K562 (cell line): ENCODE measurements around the gene ZG16B.

ENCODE experiments used
- CBX2 ChIP-seq: fragments of 200-600 bp; sonication (generic); IDR thresholded peaks from one replicate; pipeline ENCODE4 v1.6.1; 2012; ENCODE audit warnings: mild to moderate bottlenecking, low read length, inconsistent platforms; ENCODE audit not compliant: insufficient read depth, poor library complexity, severe bottlenecking
- FOXK2 ChIP-seq, 2 experiments: fragments of 450-650 bp; IDR thresholded peaks in 1 of 2; conservative IDR thresholded peaks in 1 of 2; 2 replicates each; pipeline ENCODE4 v1.6.1; 2016; ENCODE audit warnings: low read depth in 2 of 2, mild to moderate bottlenecking in 1 of 2
- MAFF ChIP-seq: IDR thresholded peaks from 2 replicates; pipeline ENCODE4 v1.6.1; 2012; ENCODE audit warnings: low read length, improper control_type of control experiment
- NR2C2 ChIP-seq, 2 experiments: fragments of 200-800 bp in 1 of 2; sonication (Bioruptor generic) in 1 of 2; sonication (generic) in 1 of 2; formaldehyde crosslinking in 1 of 2; IDR thresholded peaks; 2 replicates each; pipeline versions ENCODE4 v1.6.1 to v1.8.0; 2016 to 2022; ENCODE audit warnings: mild to moderate bottlenecking in 1 of 2, missing compliant biosample characterization in 1 of 2, missing genetic modification characterization in 1 of 2, missing genetic modification reagents in 1 of 2
- SMC3 ChIP-seq: conservative IDR thresholded peaks from 2 replicates; pipeline ENCODE4 v1.6.1; 2011; ENCODE audit warnings: low read depth, low read length, improper control_type of control experiment; ENCODE audit not compliant: insufficient read depth
- TEAD2 ChIP-seq: fragments of 450-650 bp; IDR thresholded peaks from 2 replicates; pipeline ENCODE4 v1.6.1; 2016; ENCODE audit warnings: missing genetic modification characterization, control low read depth, missing compliant biosample characterization
- YBX1 ChIP-seq: fragments of 450-650 bp; IDR thresholded peaks from 2 replicates; pipeline ENCODE4 v1.7.1; 2016; ENCODE audit warnings: mild to moderate bottlenecking
- ZNF23 ChIP-seq: fragments of 250-450 bp; sonication (Bioruptor Pico); IDR thresholded peaks from 2 replicates; pipeline ENCODE4 v1.4.0; 2020; ENCODE audit warnings: mild to moderate bottlenecking
- TF ChIP-seq, protein P1 (sequence below), 3 experiments: IDR thresholded peaks in 2 of 3; conservative IDR thresholded peaks in 1 of 3; 2 replicates each; pipeline ENCODE4 v1.5.1; 2011 to 2012; ENCODE audit warnings: low read length in 3 of 3, mild to moderate bottlenecking in 3 of 3, control low read depth in 2 of 3, improper control_type of control experiment in 1 of 3, inconsistent platforms in 1 of 3, low read depth in 1 of 3, mixed read lengths in 1 of 3, moderate library complexity in 1 of 3; ENCODE audit not compliant: insufficient read depth in 2 of 3
- TF ChIP-seq, protein P2 (sequence below): IDR thresholded peaks from 2 replicates; pipeline ENCODE4 v1.6.1; 2016; ENCODE audit warnings: missing genetic modification characterization, missing compliant biosample characterization
- TF ChIP-seq, protein P3 (sequence below), 3 experiments: fragments of 200-800 bp in 1 of 3; sonication (Bioruptor generic) in 1 of 3; sonication (generic) in 1 of 3; formaldehyde crosslinking in 1 of 3; IDR thresholded peaks; 2 replicates each; pipeline versions ENCODE4 v1.6.1 to v1.8.0; 2016 to 2022; ENCODE audit warnings: mild to moderate bottlenecking in 2 of 3, missing compliant biosample characterization in 2 of 3, missing genetic modification characterization in 2 of 3, missing genetic modification reagents in 1 of 3
- TF ChIP-seq, protein P4 (sequence below): sonication (generic); formaldehyde crosslinking; IDR thresholded peaks from 2 replicates; pipeline ENCODE4 v1.9.0; 2022; ENCODE audit warnings: mild to moderate bottlenecking, missing genetic modification reagents

- TF ChIP-seq TEAD2 (tag) = no peak
- TF ChIP-seq, protein P1, sequence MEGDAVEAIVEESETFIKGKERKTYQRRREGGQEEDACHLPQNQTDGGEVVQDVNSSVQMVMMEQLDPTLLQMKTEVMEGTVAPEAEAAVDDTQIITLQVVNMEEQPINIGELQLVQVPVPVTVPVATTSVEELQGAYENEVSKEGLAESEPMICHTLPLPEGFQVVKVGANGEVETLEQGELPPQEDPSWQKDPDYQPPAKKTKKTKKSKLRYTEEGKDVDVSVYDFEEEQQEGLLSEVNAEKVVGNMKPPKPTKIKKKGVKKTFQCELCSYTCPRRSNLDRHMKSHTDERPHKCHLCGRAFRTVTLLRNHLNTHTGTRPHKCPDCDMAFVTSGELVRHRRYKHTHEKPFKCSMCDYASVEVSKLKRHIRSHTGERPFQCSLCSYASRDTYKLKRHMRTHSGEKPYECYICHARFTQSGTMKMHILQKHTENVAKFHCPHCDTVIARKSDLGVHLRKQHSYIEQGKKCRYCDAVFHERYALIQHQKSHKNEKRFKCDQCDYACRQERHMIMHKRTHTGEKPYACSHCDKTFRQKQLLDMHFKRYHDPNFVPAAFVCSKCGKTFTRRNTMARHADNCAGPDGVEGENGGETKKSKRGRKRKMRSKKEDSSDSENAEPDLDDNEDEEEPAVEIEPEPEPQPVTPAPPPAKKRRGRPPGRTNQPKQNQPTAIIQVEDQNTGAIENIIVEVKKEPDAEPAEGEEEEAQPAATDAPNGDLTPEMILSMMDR (IDR thresholded peaks at IDR 0.05 in 2 of 3, conservative IDR thresholded peaks at IDR 0.05 in 1 of 3; ENCODE audit: insufficient read depth in 2 of 3, low read depth in 1 of 3, low read length in 3 of 3) = no peak
- TF ChIP-seq, protein P2, sequence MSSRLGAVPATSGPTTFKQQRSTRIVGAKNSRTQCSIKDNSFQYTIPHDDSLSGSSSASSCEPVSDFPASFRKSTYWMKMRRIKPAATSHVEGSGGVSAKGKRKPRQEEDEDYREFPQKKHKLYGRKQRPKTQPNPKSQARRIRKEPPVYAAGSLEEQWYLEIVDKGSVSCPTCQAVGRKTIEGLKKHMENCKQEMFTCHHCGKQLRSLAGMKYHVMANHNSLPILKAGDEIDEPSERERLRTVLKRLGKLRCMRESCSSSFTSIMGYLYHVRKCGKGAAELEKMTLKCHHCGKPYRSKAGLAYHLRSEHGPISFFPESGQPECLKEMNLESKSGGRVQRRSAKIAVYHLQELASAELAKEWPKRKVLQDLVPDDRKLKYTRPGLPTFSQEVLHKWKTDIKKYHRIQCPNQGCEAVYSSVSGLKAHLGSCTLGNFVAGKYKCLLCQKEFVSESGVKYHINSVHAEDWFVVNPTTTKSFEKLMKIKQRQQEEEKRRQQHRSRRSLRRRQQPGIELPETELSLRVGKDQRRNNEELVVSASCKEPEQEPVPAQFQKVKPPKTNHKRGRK (tag) = no peak
- TF ChIP-seq CBX2 = no peak
- TF ChIP-seq FOXK2 (conservative IDR thresholded peaks at IDR 0.05 in 1 of 2, IDR thresholded peaks at IDR 0.05 in 1 of 2; ENCODE audit: low read depth in 2 of 2) = no peak
- TF ChIP-seq YBX1 = no peak
- no peak for TF ChIP-seq NR2C2 (CRISPR knock-in tag; IDR thresholded peaks at IDR 0.05)
- TF ChIP-seq NR2C2 (tag; IDR thresholded peaks at IDR 0.05) = no peak
- no peak for TF ChIP-seq MAFF
- TF ChIP-seq, protein P3, sequence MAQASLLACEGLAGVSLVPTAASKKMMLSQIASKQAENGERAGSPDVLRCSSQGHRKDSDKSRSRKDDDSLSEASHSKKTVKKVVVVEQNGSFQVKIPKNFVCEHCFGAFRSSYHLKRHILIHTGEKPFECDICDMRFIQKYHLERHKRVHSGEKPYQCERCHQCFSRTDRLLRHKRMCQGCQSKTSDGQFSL (CRISPR knock-in tag; IDR thresholded peaks at IDR 0.05) = no peak
- TF ChIP-seq, protein P3 (tag; IDR thresholded peaks at IDR 0.05) = no peak
- TF ChIP-seq, protein P4, sequence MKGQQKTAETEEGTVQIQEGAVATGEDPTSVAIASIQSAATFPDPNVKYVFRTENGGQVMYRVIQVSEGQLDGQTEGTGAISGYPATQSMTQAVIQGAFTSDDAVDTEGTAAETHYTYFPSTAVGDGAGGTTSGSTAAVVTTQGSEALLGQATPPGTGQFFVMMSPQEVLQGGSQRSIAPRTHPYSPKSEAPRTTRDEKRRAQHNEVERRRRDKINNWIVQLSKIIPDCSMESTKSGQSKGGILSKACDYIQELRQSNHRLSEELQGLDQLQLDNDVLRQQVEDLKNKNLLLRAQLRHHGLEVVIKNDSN (CRISPR knock-in tag) = no peak
- no peak for TF ChIP-seq ZNF23 (CRISPR knock-in tag)
- TF ChIP-seq SMC3 = no peak
These were observed 38.9 kb upstream of the ZG16B start for GRCh38 chr16:2791174-2791573.
